ENCODE measurements around the gene INPP5F.
"Not testable (repeated sequence)": the region's sequence is repeated elsewhere in the genome, so short reads cannot be mapped to it uniquely, and the experiment has no call there.

DNA sequence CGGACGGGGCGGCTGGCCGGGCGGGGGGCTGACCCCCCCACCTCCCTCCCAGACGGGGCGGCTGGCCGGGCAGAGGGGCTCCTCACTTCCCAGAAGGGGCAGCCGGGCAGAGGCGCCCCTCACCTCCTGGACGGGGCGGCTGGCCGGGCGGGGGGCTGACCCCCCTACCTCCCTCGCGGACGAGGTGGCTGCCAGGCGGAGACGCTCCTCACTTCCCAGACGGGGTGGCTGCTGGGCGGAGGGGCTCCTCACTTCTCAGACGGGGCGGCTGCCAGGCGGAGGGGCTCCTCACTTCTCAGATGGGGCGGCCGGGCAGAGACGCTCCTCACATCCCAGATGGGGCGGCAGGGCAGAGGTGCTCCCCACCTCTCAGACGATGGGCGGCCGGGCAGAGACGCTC lies 69.3 kb downstream of the INPP5F start:
- not testable (repeated sequence) for TF ChIP-seq POLR2AphosphoS5 (IDR thresholded peaks at IDR 0.05; ENCODE audit: low read depth)
- TF ChIP-seq, protein P1, sequence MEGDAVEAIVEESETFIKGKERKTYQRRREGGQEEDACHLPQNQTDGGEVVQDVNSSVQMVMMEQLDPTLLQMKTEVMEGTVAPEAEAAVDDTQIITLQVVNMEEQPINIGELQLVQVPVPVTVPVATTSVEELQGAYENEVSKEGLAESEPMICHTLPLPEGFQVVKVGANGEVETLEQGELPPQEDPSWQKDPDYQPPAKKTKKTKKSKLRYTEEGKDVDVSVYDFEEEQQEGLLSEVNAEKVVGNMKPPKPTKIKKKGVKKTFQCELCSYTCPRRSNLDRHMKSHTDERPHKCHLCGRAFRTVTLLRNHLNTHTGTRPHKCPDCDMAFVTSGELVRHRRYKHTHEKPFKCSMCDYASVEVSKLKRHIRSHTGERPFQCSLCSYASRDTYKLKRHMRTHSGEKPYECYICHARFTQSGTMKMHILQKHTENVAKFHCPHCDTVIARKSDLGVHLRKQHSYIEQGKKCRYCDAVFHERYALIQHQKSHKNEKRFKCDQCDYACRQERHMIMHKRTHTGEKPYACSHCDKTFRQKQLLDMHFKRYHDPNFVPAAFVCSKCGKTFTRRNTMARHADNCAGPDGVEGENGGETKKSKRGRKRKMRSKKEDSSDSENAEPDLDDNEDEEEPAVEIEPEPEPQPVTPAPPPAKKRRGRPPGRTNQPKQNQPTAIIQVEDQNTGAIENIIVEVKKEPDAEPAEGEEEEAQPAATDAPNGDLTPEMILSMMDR (IDR thresholded peaks at IDR 0.05; ENCODE audit: insufficient read depth, low read length) = not testable (repeated sequence)
- TF ChIP-seq, protein P2, sequence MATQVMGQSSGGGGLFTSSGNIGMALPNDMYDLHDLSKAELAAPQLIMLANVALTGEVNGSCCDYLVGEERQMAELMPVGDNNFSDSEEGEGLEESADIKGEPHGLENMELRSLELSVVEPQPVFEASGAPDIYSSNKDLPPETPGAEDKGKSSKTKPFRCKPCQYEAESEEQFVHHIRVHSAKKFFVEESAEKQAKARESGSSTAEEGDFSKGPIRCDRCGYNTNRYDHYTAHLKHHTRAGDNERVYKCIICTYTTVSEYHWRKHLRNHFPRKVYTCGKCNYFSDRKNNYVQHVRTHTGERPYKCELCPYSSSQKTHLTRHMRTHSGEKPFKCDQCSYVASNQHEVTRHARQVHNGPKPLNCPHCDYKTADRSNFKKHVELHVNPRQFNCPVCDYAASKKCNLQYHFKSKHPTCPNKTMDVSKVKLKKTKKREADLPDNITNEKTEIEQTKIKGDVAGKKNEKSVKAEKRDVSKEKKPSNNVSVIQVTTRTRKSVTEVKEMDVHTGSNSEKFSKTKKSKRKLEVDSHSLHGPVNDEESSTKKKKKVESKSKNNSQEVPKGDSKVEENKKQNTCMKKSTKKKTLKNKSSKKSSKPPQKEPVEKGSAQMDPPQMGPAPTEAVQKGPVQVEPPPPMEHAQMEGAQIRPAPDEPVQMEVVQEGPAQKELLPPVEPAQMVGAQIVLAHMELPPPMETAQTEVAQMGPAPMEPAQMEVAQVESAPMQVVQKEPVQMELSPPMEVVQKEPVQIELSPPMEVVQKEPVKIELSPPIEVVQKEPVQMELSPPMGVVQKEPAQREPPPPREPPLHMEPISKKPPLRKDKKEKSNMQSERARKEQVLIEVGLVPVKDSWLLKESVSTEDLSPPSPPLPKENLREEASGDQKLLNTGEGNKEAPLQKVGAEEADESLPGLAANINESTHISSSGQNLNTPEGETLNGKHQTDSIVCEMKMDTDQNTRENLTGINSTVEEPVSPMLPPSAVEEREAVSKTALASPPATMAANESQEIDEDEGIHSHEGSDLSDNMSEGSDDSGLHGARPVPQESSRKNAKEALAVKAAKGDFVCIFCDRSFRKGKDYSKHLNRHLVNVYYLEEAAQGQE (IDR thresholded peaks at IDR 0.05; ENCODE audit: insufficient replicate concordance, low read depth) = not testable (repeated sequence)

Measured in HL-60 (cell line).